ENCODE results near the gene SEPTIN3. TPM values are rescaled to one million over a fixed set of nuclear protein-coding genes. Genes with fewer than 3 reads are reported as not detected.

The SEPTIN3 gene
- total and polyA plus RNA-seq, 2 of the 8 experiments (the other 6 are each of a cell fraction or from before 2014, with no cell fraction given): 38.9 to 52.9 TPM

DNA sequence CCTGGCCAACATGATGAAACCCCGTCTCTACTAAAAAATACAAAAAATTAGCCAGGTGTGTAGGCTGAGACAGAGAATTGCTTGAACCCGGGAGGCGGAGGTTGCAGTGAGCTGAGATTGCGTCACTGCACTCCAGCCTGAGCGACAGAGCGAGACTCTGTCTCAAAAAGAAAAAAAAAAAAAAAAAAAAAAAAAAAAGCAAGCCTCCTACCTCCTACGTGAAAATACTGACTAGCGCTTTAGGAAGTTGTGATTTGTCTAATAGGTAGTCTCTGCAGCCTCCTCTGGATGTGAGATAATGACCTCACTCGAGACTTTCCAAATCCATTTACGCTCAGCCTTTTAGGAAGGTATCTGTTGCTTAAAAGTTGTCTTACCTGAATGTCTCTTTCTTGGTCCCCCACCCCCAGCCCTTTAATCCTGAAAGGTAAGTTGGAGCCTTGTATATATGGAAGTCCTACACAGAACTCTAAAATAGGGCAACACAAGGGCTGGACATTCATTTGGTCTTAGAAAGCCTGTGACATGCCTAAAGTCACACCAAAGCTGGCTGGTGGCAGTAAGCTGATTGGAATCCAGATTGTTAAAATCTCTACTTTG, 5.5 kb downstream of the SEPTIN3 start:
- no peak for TF ChIP-seq SP4 (IDR thresholded peaks at IDR 0.05; ENCODE audit: low read length)
- TF ChIP-seq, protein P1, sequence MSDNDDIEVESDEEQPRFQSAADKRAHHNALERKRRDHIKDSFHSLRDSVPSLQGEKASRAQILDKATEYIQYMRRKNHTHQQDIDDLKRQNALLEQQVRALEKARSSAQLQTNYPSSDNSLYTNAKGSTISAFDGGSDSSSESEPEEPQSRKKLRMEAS (IDR thresholded peaks at IDR 0.05): no peak
- no peak for TF ChIP-seq RAD21 (IDR thresholded peaks at IDR 0.05 in 1 of 2, conservative IDR thresholded peaks at IDR 0.05 in 1 of 2; ENCODE audit: low read depth in 2 of 2, low read length in 2 of 2)
- TF ChIP-seq SIX5 (IDR thresholded peaks at IDR 0.05; ENCODE audit: low read depth, low read length): no peak
- TF ChIP-seq BCL11A (IDR thresholded peaks at IDR 0.05; ENCODE audit: low read depth in 2 of 2, low read length in 2 of 2): no peak
- no peak for TF ChIP-seq TCF12 (IDR thresholded peaks at IDR 0.05; ENCODE audit: low read depth, low read length)
- no peak for TF ChIP-seq POLR2A (IDR thresholded peaks at IDR 0.05; ENCODE audit: control extremely low read depth in 1 of 2, low read depth in 2 of 2, low read length in 2 of 2)
- no peak overlapping the region for H3K18ac ChIP-seq (ENCODE audit: extremely low read depth, low read length)
- 89% methylated on average over 6 of the region's 10 CpGs; no CpG with 5 or more reads in 1 of the 2 experiments for WGBS, 2 experiments (ENCODE audit: extremely low coverage in 1 of 2, insufficient coverage in 1 of 2, insufficient read length in 1 of 2, insufficient replicate concordance in 2 of 2, low coverage in 1 of 2, low lambda C conversion rate in 2 of 2, missing lambda C conversion rate in 1 of 2)
- no peak overlapping the region for H4K91ac ChIP-seq (replicated peaks; ENCODE audit: insufficient read length, low read length)
- peaks cover 10 to 29% (median 26%) of the 10 kb centered on the region in 4 experiments for H3K27me3 ChIP-seq (replicated peaks in 1 of 4; ENCODE audit: control insufficient read depth in 3 of 4, extremely low read depth in 1 of 4, insufficient read depth in 3 of 4, low read length in 3 of 4)
- CTCF ChIA-PET (ENCODE audit: partially characterized antibody): interaction anchor here (0.6 to 2.3 kb wide), 6 partner anchors 9 to 293 kb away, joined by 3 to 14 read pairs (median 4); no protein-coding TSS in a partner anchor
- H3K14ac ChIP-seq (ENCODE audit: insufficient read length): no peak overlapping the region
- peaks cover 2% of the 10 kb centered on the region; the same call in 1 of the 2 replicates for H3K79me1 ChIP-seq (ENCODE audit: low read depth, low read length)
- no peak overlapping the region for H3K23ac ChIP-seq (ENCODE audit: insufficient read length)
- no peak overlapping the region for H3K27ac ChIP-seq (ENCODE audit: low read depth, low read length)
- no peak overlapping the region for H3K4me3 ChIP-seq (ENCODE audit: extremely low read depth in 1 of 4, insufficient read depth in 2 of 4, low read depth in 3 of 4, low read length in 4 of 4)
- H2BK20ac ChIP-seq (ENCODE audit: low read length): no peak overlapping the region
- H3K4me1 ChIP-seq (replicated peaks in 1 of 4; ENCODE audit: control insufficient read depth in 3 of 4, insufficient read depth in 4 of 4, low read length in 3 of 4): peaks cover 0 to 20% (median 12%) of the 10 kb centered on the region in 4 experiments; a peak in 6 of 7 replicates
- H2BK15ac ChIP-seq (ENCODE audit: low read length): no peak overlapping the region
- peaks cover 0 to 5% of the 10 kb centered on the region in 2 experiments for H4K20me1 ChIP-seq (replicated peaks in 1 of 2; ENCODE audit: control insufficient read depth in 1 of 2, insufficient read depth in 2 of 2, low read length in 2 of 2)
- peaks cover 0 to 5% of the 10 kb centered on the region in 2 experiments; a peak in 1 of 4 replicates for H3K79me2 ChIP-seq (ENCODE audit: control insufficient read depth in 1 of 2, insufficient read depth in 2 of 2, low read length in 2 of 2)
- H3K36me3 ChIP-seq (ENCODE audit: control insufficient read depth in 2 of 4, insufficient read depth in 4 of 4, low read length in 3 of 4): no peaks in the 10 kb centered on the region
- H2AFZ ChIP-seq (ENCODE audit: low read length): no peak overlapping the region
- no peak overlapping the region for H4K5ac ChIP-seq (ENCODE audit: insufficient read length, low read depth, low read length)
- H4K8ac ChIP-seq (ENCODE audit: extremely low read depth, insufficient read depth, low read length): no peak overlapping the region
- no peaks in the 10 kb centered on the region for H3K9me3 ChIP-seq (ENCODE audit: insufficient read depth in 2 of 2, low read depth in 1 of 2, low read length in 1 of 2)
- no peak overlapping the region for H3K56ac ChIP-seq (replicated peaks; ENCODE audit: insufficient read length, low read depth, low read length)
- no peak overlapping the region for H2BK12ac ChIP-seq (ENCODE audit: low read depth, low read length)
- FAIRE-seq (no peak), DNase-seq (ENCODE audit: low read depth in 1 of 2, low spot score in 2 of 2) (no peak)
- no peak overlapping the region for H2BK120ac ChIP-seq (replicated peaks; ENCODE audit: low read depth, low read length)
- H2BK5ac ChIP-seq (ENCODE audit: low read depth, low read length): no peak overlapping the region
- no peak overlapping the region for H3K4me2 ChIP-seq (ENCODE audit: insufficient read depth in 1 of 2, low read depth in 2 of 2, low read length in 2 of 2)
- H3K9ac ChIP-seq (replicated peaks in 1 of 4; ENCODE audit: extremely low read depth in 1 of 4, low read depth in 3 of 4, low read length in 3 of 4): no peak overlapping the region
- H3K23me2 ChIP-seq (ENCODE audit: low read depth, low read length): peaks cover 13% of the 10 kb centered on the region
- no peak overlapping the region for H3K4ac ChIP-seq (replicated peaks; ENCODE audit: insufficient read length, low read depth, low read length)
- H2AK5ac ChIP-seq (ENCODE audit: low read depth, low read length): no peak overlapping the region
- POLR2A ChIA-PET (ENCODE audit: partially characterized antibody): no interaction called here
